GM18517 (cell line): ENCODE measurements around the gene ACTR3.
"Not testable (repeated sequence)": the region's sequence is repeated elsewhere in the genome, so short reads cannot be mapped to it uniquely, and the experiment has no call there.

ENCODE experiments used
- ATAC-seq: cut with Tn5 transposase; IDR thresholded peaks from one replicate; pipeline ENCODE4 v1.9.1; 2021; ENCODE audit warnings: mild to moderate bottlenecking, moderate library complexity; ENCODE audit not compliant: unreplicated experiment

The ACTR3 gene

GRCh38 chr2:113889471-113890252, at the start of gene ACTR3:
Gene ACTR3, plus strand, starts transcription at chr2:113890089. Its CDS starts 191 bp downstream, at chr2:113890280.
- peak; percentile 47 for ATAC-seq

GRCh38 chr2:113840518-113840917, 49.4 kb upstream of the ACTR3 start:
- no peak for ATAC-seq

DNA sequence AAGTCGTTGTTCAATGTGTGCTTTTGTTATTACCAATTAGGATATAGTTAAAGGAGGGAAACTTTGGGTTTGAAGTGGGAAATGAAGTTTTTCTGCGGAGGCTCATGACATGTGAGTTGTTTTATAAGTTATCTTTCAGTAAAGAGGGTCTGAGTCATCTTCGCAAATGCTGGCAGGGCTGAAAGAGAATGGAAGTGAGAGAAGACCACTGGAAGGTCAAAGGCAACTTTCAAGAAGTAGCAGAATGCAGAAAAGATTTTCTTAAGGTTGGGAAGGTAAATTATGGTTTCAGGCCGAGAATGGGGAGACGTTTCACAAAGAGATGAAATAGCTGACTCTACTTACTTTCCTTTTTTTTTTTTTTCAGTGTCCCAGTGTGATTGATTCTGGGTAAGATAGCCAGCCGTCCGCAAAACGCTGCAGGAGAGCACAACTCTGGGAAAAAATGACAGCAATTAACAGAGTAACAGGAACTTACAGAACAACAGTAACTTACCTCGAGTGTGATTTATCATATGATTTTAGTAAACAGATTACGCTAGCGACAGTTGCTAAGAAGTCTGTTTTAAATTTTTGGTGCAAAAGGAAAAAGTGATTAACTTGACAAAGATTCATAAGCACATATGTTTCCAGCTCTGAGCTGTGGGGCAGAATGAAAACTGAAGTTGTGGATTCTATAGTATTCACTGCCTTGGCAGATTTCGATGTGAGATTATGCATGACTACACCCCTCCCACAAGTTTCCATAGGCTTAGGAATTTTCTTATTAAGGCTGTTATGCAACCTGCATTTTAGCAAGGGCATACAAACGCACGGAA, 46.8 kb upstream of the ACTR3 start:
- ATAC-seq, result no peak

DNA sequence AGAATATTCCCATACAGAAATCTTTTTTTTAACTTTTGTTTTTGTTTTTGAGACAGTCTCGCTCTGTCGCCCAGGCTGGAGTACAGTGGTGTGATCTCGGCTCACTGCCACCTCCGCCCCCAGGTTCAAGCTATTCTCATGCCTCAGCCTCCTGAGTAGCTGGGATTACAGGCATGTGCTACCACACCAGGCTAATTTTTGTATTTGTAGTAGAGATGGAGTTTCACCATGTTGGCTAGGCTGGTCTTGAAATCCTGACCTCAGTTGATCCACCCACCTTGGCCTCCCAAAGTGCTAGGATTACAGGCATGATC, 46.2 kb upstream of the ACTR3 start:
- ATAC-seq, result not testable (repeated sequence)

DNA sequence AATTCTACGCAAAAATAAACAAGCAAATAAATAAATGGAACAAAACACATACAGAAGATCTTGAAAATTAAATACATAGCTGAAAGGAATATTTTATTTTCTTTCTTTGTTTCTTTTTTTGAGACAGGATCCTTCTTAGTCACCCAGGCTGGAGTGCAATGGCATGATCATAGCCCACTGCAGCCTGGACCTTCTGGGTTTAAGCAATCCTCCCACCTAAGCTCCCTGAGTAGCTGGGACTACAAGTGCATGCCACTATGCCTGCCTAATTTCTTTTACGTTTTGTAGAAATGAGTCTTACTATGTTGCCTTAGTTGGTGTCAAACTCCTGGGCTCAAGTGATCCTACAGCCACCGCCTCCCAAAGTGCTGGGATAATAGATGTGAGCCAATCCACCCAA, 44.6 kb upstream of the ACTR3 start:
- no peak for ATAC-seq

- ATAC-seq, result not testable (repeated sequence)
These were observed 44.1 kb upstream of the ACTR3 start for GRCh38 chr2:113845796-113846195.

- no peak for ATAC-seq
These were observed 43.5 kb upstream of the ACTR3 start for GRCh38 chr2:113846429-113846828.

DNA sequence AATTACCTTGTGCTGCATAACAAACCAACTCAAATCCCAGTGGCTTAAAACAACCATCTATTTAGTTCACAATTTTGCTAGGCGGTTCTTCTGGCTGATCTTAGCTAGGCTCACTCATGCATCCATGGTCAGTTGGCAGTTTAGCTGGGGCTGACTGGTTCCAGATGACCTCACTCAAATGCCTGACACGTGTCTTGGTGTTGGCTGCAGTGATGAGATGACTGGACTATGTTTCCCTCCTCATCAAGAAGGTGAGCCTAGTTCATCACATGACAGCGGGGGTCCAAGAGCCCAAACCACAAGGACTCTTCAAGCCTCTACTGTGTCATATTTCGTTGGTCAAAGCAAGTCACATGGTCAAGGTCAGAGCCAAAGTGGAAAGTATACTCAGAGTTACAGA, 42.7 kb upstream of the ACTR3 start:
- ATAC-seq, result no peak

- no peak for ATAC-seq
These were observed 41.0 kb upstream of the ACTR3 start for GRCh38 chr2:113848758-113849415.

GRCh38 chr2:113850687-113851086, 39.2 kb upstream of the ACTR3 start:
- ATAC-seq, result no peak

- no peak for ATAC-seq
These were observed 38.2 kb upstream of the ACTR3 start for GRCh38 chr2:113851640-113852039.

DNA sequence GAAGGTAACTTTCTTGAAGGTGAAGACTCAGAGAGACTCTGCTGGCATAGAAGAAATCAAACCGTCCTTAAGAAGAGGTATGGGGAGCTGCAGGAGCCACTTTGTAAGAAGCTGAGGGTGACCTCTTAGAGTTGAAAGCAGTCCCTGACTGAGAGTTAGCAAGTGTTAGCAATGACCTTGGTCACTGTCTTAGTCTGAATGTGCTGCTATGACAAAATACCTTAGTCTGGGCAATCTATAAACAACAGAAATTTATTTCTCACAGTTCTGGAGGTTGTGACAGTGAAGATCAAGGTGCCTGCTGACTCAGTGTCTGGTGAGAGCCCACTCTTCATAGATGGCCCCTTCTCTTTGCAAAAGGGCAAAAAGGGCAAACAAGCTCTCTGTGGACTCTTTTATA, 35.7 kb upstream of the ACTR3 start:
- ATAC-seq, result no peak

- no peak for ATAC-seq
These were observed 34.7 kb upstream of the ACTR3 start for GRCh38 chr2:113854970-113855740.

- no peak for ATAC-seq
These were observed 32.4 kb upstream of the ACTR3 start for GRCh38 chr2:113857464-113857863.

DNA sequence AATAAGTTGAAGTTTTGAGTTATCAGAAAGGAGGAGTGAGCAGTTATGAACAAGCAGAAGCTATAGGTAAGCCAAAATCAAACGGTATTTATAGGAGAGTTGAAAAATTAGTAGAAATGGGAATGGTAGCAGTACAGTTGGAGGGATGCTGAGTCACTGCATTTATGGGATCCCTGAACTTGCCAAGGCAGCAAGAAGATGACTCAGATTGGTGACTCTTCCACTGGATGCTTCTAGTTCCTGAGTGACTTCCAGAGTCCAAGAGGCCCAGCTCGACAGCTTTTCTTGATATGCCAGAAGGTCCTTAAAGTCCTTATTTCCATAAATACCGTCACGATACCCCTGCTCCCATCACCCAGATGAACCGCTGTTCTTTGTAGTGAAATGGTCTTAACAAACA, 31.1 kb upstream of the ACTR3 start:
- no peak for ATAC-seq

- no peak for ATAC-seq
These were observed 28.1 kb upstream of the ACTR3 start for GRCh38 chr2:113861740-113862139.

DNA sequence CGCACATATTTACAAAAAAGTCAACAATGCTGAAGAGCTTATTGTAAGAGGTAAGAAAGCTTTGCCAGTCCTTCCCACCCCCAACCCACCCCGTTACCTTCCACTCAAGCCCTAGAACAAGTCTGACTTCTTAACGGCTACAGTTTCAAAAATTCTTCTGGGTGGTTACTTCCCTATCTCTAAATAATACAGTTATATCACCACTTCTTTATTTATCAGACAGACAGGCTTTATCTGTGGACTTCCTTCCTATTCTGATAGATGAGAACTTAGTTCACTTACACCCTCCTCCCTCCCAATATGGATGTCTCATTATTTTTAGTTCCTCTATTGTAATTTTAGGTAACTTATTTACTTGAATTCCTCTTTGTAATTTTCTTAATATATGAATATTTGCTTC, 26.7 kb upstream of the ACTR3 start:
- ATAC-seq, result no peak

GRCh38 chr2:113867571-113867970, 22.3 kb upstream of the ACTR3 start:
- ATAC-seq, result no peak

DNA sequence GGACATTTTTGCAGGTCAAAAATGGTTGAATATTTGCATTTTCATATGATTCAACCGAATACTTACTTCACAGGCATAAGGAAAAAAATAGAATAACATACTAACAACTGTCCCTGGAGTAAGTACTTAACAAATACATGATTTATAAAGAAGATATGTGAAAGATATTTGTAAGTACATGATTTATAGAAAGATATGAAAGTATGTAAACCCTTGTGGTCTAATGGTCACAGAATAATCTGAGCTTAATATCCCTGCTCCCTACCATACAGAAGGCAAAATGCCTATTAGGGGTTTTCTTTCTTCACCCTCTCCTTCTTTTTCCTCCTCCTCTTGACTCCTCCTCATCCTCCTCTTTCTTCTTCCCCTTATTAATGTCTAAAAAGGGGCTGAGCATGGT, 20.6 kb upstream of the ACTR3 start:
- ATAC-seq, result no peak

DNA sequence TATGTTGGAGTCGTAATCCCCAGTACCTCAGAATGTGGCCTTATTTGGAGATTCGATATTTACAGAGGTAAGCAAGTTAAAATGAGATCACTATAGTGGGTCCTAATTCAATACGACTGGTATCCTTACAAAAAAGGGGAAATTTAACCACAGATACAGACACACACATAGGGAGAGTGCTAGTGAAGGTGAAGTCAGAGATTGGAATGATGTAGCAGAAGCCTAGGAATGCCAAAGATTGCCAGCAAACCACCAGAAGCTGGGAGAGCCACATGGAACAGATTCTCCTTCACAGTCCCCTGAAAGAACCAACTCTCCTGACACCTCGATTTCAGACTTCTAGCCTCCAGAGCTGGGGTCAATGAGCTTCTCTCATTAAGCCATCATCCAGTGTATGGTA, 17.7 kb upstream of the ACTR3 start:
- no peak for ATAC-seq

DNA sequence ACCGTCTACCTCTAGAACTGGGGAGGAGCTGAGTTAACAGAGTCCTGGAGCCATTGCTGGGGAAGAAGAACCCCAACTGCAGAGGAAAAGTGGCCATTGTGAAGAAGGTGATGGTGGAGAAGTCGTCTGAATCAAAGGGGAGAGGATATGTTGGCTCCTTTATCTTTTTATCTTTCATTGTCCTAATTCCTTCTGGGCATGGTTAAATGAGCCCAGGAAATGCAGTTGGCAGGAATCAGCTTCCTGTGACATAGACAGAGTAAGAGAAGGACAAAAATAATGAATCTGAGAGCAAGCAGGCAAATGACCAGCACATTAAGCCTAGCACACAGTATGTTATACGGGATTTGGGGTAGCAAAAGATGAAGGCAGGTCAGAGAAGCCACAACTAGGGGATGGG, 16.0 kb upstream of the ACTR3 start:
- no peak for ATAC-seq
